ENCODE results near the gene GNL1.

GNL1 gene, protein sequence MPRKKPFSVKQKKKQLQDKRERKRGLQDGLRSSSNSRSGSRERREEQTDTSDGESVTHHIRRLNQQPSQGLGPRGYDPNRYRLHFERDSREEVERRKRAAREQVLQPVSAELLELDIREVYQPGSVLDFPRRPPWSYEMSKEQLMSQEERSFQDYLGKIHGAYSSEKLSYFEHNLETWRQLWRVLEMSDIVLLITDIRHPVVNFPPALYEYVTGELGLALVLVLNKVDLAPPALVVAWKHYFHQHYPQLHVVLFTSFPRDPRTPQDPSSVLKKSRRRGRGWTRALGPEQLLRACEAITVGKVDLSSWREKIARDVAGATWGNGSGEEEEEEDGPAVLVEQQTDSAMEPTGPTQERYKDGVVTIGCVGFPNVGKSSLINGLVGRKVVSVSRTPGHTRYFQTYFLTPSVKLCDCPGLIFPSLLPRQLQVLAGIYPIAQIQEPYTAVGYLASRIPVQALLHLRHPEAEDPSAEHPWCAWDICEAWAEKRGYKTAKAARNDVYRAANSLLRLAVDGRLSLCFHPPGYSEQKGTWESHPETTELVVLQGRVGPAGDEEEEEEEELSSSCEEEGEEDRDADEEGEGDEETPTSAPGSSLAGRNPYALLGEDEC

DNA sequence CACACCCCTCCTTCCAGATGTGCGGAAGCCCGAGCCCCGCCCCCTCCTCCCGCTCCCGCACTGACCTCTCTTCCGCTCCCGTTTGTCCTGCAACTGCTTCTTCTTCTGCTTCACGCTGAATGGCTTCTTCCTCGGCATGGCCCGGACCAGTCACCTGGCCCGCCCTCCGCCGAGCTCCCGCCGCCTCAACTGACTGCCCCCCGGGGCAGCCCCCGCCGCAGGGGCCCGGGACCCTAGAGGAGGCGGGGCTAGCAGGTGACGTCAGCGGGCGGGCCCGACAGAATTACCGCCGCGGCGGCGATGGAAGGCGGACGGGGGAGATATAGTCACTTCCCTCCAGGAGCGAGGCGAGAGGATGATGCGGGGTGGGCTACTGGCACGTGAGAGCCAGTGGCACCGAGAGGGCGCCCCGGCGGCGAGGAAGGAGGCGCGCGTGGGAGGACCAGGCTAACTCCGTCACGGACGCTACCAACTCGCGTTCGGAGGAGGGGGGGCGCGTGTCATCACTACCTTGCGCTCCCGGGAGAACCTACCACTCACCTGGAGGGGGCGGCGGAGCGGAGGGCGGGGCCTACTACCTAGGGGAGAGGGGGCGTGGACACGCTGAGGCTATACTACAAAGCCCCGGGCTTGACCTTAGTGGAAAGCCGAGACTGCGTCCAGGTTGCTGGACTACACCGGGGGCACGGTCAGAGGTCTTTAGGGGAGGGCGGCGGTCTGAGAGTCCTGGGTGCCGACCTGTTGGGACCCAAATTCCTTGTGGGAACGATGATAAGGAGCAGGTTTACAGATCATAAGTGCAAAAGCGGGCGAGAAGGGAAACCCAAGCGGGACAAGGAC, at the start of gene GNL1:
TSS of gene GNL1 (minus strand) at position 424 of the 840 bp plus-strand sequence. CDS start at position 138, 286 bp downstream.
- H3K4me3 ChIP-seq (ENCODE audit: low read depth, low read length) = peak within 1 kb of the TSS; percentile 86
- peak; percentile 85 for DNase-seq (ENCODE audit: low read depth)
- TF ChIP-seq, protein P1, sequence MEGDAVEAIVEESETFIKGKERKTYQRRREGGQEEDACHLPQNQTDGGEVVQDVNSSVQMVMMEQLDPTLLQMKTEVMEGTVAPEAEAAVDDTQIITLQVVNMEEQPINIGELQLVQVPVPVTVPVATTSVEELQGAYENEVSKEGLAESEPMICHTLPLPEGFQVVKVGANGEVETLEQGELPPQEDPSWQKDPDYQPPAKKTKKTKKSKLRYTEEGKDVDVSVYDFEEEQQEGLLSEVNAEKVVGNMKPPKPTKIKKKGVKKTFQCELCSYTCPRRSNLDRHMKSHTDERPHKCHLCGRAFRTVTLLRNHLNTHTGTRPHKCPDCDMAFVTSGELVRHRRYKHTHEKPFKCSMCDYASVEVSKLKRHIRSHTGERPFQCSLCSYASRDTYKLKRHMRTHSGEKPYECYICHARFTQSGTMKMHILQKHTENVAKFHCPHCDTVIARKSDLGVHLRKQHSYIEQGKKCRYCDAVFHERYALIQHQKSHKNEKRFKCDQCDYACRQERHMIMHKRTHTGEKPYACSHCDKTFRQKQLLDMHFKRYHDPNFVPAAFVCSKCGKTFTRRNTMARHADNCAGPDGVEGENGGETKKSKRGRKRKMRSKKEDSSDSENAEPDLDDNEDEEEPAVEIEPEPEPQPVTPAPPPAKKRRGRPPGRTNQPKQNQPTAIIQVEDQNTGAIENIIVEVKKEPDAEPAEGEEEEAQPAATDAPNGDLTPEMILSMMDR (IDR thresholded peaks at IDR 0.05; ENCODE audit: control insufficient read depth, extremely low read depth, insufficient read depth) = no peak

- TF ChIP-seq, protein P1 (IDR thresholded peaks at IDR 0.05; ENCODE audit: control insufficient read depth, extremely low read depth, insufficient read depth) = no peak
- H3K4me3 ChIP-seq (ENCODE audit: low read depth, low read length) = no peak overlapping the region
- DNase-seq (ENCODE audit: low read depth) = no peak
Observed at GRCh38 chr6:30603961-30604360, 47.7 kb upstream of the GNL1 start.

DNA sequence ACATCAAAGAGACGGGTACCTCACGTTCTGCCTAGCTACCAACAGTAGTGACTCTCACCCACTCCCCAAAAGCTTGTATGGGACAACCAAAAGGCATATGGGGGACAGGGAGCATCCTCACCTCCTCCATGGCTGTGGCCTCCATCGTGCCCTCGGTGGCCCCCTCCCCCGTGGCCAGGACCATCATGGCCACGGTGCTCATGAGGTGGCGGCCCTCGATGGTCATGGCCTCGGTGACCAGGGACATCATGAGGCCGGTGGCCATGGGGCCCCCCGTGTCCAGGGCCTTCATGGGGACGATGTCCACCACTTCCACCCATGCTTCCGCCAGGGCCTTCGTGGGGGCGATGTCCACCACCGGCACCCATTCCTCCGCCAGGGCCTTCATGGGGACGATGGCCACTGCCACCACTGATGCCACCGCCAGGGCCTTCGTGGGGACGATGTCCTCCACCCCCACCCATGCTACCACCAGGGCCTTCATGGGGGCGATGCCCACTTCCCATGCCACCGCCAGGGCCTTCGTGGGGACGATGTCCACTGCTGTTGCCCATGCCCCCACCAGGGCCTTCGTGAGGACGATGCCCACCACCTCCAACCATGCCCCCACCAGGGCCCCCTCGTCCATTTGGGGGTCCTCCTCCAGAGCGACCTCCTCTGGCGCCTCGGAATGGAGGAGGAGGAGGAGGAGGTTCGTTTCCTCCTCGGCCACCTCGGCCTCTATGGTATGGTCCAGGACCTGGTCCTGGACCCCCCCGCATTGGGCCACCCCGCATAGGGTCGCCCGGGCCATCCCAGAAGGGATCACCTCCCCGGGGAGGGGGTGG, 45.7 kb upstream of the GNL1 start:
- no peak for DNase-seq (ENCODE audit: low read depth)
- H3K4me3 ChIP-seq (ENCODE audit: low read depth, low read length) = no peak overlapping the region
- TF ChIP-seq, protein P1 (IDR thresholded peaks at IDR 0.05; ENCODE audit: control insufficient read depth, extremely low read depth, insufficient read depth) = no peak

- no peak overlapping the region for H3K4me3 ChIP-seq (ENCODE audit: low read depth, low read length)
- no peak for DNase-seq (ENCODE audit: low read depth)
- TF ChIP-seq, protein P1 (IDR thresholded peaks at IDR 0.05; ENCODE audit: control insufficient read depth, extremely low read depth, insufficient read depth) = no peak
Observed at GRCh38 chr6:30601436-30601814, 45.1 kb upstream of the GNL1 start.

GRCh38 chr6:30600451-30600961, 44.2 kb upstream of the GNL1 start:
- H3K4me3 ChIP-seq (ENCODE audit: low read depth, low read length) = no peak overlapping the region
- no peak for DNase-seq (ENCODE audit: low read depth)
- TF ChIP-seq, protein P1 (IDR thresholded peaks at IDR 0.05; ENCODE audit: control insufficient read depth, extremely low read depth, insufficient read depth) = no peak

All from LNCaP clone FGC (cell line).